Measurements from ENCODE around the gene ECSCR.

GRCh38 chr5:139454568-139455290 lies 7.8 kb downstream of the ECSCR start:
- no peak for TF ChIP-seq TCF7L2 (IDR thresholded peaks at IDR 0.05; ENCODE audit: low read depth, low read length)
- TF ChIP-seq CTCF (IDR thresholded peaks at IDR 0.05), result no peak
